COR-L47 (cell line): ENCODE results near the gene RWDD4.
"Not testable (repeated sequence)": the region's sequence is repeated elsewhere in the genome, so short reads cannot be mapped to it uniquely, and the experiment has no call there.

Experiments
- DNase-seq: peaks from one replicate; lab custom pipeline; 2025; lab: John Stamatoyannopoulos, UW

RWDD4 gene

DNA sequence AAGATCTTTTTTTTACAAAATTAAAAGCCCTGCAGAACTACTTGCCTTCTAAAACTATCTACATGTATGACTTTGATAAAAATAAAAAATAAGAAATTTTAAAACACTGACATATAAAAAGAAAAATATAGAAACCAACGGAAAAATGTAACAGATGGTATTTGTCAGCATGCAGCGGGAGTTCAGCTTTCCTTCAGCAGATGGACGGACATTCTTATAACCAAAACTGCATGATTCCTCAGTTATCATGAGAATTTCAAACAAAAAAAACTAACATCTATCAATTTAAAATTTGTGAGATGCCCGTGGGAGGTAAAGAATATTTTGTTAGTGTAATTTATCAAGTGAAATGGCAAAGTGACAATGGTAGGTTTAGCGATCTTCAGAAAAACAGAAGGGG is 23.2 kb downstream of the RWDD4 start:
- DNase-seq = no peak

DNA sequence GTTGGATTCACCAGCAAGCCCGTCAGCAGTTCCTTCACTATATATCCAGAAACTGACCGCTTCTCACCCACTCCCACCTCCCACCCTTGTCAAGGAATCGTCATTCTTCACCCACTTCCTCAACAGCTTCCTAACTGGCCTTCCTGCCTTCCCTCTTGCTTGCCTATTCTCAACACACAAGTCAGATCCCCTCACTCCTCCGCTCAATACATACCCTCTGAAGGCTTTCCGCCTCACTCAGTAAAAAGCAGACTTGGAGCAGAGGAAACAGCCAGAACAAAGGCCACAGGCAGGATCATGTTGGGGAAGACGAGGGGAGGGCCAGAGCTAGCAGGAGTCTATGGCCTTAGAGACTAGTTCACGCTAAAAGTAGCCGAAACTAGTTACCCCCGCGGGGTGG is 23.7 kb downstream of the RWDD4 start:
- DNase-seq = no peak

DNA sequence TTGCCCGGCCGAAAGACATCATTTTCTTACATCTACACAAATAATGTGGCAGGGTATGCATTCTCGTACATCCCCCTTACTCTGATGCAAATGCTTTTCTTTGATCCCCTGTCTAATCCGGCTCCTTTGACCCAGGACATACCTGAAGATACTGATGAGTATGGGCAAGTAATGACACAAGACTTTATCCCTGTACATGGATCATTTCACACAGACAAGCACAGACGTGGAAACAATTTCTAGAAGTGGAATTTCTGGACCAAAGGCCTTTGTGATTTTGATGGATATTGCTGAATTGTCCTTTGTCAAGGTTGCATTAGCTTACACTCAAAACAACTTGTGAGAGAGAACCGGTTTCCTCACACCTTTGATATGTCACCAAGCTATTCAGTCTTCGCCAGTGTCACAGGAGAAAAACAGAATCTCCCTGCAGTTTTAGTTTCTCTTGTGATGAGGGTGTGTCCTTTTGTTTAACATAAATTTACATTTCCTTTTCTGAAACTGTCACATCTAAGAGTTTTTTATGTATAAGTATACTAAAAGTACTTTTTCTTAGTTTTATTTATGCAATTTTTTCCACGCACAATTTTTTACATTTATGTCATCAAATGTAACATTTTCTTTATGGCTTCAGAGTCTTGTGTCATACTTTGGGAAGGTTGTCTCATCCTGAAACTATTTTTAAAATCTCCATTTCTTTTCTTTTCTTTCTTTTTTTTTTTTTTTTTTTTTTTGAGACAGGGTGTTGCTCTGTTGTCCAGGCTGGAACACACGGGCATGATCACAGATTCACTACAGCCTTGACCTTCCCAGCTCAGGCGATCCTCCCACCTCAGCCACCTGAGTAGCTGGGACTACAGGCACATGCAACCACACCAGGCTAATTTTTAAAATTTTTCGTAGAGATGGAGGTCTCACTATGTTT is 25.2 kb downstream of the RWDD4 start:
- DNase-seq = no peak

DNA sequence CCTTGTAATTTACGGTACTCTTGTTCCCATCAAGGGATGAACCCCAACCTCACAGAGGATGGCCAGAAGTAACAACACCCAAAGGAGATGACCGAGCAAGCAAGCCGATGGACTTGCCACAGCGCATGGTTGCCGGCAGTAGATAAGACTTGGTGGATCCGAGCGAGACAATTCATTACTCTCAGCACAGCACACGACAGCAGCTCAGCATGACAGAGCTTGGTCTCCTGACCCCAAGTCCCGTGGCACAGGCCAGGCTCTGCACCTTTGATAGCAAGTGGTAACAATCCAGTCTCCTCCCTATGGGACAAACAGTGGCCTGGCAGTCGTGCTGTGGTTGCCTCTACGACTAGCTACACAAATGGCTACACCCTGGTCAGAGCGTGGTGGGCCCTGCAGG is 26.3 kb downstream of the RWDD4 start:
- no peak for DNase-seq

DNA sequence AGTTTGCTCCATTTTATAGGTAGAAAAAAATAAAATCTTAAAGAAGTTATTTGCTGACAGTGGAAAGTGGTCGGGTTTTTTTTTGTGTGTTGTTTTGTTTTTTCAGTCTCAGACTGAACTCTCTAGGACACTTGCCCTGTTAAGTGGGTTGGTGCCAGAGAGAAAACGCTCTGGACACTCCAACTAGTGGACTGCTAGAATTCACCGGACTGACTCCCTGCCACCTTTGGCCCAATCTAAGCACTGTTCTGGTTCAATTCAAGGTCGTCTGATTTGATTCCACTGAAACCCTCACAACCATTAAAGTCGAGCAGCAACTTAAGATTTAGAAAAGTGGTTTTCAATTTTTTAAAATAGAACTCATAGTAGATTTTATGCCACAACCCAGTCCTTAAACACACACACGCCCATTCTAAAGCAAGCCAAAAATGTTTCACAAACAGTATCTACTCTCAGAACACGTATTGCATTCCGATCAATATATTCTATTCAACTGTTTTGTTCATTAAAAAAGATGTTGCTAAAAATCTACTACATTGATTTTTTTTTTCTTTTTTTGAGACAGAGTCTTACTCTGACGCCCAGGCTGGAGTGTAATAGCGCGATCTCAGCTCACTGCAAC is 27.3 kb downstream of the RWDD4 start:
- no peak for DNase-seq

DNA sequence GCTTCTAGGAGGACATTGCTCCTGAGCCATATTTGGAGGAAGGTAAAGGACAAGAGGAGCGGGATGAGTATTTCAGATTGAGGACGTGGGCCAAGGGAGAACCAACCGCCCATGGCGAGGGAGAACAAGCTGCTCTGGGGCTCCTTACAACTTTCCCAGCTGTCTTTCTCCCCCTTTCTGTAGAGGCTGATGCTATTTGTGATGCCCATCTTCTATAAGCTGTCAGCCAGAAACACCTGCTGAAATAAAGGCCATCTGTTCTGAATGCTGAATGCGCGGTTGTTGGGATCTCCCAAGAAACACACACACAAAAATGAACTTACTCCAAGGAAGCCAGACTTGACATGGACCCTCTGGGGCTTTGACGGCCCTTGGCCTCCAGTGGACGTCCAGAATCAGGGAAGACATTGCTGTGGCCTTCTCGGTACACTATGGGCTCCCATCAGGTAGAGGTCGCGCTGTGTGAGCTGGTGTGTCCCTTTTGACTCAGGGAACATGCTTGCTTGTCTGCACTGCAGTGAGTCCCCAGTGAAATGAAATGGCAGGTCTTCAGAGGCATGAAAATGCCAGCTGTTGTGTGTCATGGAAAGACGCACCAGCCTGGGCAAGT is 30.9 kb downstream of the RWDD4 start:
- DNase-seq = no peak

DNA sequence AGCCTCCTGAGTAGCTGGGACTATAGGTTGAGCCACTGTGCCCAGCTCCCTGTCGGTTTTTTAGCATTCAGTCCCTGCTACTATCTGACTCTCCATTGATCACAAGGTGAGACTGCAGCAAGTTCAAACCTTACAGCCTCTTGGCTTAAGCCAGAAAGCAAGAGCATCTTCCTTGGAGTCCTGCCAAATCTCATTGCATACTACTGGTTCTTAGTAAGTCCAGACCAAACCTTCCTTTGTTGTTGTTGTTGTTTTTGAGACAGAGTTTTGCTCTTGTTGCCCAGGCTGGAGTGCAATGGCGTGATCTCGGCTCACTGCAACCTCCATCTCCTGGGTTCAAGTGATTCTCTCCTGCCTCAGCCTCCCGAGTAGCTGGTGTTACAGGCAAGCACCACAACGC is 31.7 kb downstream of the RWDD4 start:
- DNase-seq = not testable (repeated sequence)

DNA sequence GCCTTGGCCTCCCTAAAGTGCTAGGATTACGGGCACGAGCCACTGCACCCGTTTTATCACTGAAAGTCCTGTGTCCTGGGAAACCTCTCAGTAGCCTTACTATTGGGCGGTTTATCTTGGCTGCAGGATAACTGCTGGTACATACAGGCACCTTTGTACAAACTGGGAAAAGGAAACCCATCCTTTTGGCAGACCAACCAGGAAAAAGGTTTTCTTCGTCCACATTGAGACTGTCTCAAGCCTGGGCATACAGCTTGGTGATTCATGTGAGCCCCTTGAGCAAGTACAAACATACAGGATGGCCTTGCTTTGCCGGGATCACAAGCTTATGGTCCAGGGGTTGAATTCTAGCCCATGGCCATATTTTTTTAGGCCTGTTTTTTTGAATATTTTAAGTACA is 32.8 kb downstream of the RWDD4 start:
- DNase-seq = no peak

DNA sequence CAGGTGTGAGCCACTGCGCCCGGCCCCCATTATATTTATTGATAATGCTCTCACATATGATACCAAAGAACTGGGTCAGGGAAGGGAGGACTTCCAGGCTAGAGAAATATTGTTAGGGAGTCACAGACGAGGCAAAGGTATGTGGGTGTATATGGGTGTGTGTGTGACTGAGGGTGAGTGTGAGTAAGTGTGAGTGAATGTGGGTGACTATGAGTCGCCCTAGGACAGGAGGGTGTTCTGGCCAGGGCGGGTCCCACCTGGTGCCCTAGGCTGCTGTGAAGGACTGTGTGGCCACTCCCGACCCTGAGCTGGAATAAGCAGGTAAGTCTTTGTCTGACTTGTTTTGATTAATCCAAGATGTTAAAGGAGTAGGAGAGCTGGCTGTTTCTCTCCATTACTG is 34.4 kb downstream of the RWDD4 start:
- no peak for DNase-seq

DNA sequence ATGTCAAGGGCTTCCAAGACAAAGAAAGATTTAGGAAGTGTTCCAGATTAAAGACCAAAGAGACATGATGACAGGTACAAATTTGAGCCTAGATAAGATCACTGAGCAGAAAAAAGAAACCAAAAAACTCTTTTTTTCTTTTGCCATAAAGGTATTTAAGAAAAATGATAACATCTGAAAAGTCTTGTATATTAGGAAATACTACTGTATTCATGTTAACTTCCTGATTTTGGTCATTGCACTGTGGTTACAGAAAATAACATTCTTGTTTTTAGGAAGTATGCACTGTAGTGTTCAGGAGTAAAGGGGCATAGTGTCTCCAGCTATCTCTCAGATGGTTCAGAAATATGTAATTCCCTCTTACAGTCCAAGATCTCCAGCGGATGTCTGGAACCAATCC is 37.1 kb downstream of the RWDD4 start:
- no peak for DNase-seq

DNA sequence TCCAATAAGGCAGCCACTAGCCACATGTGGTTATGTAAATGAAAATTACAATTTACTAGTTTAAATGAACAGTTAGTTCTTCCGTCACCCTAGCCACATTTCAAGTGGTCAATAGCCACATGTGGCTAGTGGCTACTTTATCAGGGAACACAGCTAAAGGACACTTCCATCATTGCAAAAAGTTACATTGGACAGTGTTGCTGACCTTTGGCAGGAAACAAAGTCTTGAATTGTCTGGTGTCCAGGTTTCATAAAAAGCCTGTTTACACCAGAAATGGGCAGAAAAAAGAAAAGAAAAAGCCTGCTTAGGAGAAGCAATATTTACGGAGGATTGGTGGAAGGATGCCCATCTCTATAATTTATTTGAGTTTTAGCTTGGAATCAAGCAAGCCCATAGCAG is 38.6 kb downstream of the RWDD4 start:
- DNase-seq = no peak

DNA sequence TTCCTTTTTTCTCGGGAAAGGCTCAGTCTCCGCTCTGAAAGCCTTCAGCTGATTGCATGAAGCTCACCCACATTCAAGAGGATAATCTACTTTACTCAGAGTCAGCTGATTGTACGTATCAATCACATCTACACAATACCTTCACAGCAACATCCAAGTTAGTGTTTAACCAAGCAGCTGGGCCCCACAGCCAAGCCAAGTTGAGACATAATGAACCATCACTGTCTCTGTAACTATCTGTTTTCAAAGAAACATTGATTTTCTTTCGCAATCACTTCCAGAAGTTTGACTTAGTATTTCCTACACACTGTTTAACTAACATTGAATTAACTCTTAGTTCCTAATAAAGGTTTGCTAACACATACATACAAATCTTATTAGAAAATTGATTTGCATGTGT is 40.3 kb downstream of the RWDD4 start:
- no peak for DNase-seq

DNA sequence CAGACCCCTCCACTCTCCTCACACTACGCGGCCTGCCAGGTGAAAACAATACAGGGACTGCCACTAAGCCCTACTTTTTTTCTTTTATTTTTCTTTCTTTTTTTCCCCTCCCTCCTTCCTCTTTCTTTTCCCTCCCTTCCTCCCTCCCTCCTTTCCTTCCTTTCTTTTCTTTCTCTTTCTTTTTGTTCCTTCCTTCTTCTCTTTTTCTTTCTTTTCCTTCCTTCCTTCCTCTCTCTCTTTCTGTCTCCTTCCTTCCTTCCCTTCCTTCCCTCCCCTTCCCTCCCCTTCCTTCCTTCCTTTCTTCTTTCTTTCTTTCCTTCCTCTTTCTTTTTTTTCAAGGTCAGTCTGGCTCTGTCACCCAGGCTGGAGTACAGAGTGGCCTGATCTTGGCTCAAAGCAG is 41.9 kb downstream of the RWDD4 start:
- no peak for DNase-seq

DNA sequence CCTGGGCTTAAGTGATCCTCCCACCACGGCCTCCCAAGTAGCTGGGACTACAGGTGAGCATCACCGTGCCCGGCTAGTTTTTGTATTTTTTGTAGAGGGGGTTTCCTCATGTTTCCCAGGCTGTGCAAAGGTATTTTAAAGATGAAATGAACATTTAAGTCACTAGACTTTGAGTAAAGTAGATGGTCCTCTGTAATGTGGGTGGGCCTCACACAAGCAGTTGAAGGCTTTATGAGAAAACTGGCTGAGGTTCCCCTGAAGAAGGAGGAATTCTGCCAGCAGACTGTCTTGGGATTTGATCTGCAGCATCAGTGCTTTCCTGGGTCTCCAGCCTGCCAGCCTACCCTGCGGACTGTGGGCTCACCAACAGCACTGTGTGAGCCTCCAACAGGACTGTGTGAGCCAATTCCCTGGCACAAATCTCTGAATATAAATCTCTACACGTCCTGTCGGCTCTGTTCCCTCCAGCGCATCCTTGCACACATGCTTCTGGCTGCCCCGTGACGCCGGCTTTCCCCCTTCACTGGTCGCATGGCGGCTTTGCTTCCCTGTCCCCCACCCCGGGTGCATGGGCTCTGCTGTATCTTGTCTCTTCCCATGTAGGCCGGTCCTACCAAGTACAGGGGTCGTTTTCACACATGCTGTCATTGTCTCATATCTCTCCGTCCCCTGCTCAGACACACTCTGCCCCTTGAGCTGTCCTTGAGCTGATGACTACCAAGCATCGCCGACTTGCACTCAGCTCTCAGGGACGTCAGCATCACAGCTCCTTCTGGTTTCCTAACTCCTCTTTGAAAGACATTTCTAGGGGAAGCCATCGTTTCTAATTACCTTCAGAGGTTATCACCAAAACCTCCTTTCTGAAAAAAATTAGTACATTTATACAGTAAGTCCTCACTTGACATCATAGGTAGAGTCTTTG is 46.4 kb downstream of the RWDD4 start:
- DNase-seq = no peak

DNA sequence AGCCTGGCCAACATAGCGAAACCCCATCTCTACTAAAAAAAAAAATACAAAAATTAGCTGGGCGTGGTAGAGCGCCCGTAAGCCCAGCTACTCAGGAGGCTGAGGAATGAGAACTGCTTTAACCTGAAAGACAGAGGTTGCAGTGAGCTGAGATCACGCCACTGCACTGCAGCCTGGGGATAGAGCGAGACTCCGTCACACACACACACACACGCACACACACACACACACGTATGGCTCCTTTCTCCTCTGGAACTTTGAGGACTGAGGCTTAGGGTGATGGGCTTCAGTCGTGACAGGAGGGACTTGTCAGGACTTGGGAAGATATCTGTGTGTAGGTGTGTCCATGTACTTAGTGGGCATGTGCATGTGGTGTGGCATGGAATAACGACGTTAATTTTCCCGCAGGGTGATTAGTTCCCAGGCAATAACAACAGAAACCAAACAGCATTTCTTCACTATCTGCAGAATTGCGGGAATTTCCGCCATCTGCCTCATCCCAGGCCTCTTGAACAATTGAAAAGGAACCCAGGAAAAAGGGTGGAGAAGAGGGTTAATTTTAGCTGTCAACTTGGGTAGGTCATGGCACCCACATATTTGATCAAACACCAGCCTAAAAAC is 47.7 kb downstream of the RWDD4 start:
- no peak for DNase-seq

DNA sequence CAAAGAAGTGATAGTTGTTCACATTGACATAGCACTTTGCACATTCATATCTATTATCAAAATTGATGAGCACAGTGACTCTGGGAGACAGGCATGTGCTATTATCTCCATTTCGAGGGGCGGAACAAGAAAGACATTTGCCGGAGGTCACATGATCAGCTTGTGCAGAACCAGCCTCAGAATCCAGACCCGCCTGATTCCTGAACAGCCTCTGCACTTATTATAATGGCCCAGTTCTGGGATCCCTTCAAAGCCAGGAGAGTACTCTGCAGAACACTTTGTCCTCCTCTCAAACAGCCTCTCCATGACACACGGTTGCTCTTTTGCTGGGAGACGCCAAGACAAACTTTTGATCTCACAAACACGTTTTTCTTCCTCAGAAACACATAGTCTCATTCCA is 48.4 kb downstream of the RWDD4 start:
- no peak for DNase-seq

DNA sequence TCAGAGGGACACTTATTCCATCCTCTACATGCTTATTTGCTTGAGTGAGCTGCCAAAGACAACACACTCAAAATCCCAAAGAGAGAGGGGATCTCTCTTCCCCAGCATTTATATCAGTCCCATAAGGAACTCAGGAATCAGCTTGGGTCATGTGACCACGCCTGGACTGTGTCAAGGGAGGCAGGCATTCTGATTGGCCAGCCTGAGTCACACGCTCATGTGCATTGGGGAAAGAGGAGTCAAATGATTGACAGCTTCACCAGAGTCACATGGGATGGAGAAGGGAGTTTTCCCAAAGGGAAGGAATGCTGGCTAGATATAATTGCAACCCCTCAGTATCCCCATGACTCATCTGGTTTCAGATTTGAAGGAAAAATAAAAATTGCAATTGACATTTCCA is 49.0 kb downstream of the RWDD4 start:
- DNase-seq = no peak

DNA sequence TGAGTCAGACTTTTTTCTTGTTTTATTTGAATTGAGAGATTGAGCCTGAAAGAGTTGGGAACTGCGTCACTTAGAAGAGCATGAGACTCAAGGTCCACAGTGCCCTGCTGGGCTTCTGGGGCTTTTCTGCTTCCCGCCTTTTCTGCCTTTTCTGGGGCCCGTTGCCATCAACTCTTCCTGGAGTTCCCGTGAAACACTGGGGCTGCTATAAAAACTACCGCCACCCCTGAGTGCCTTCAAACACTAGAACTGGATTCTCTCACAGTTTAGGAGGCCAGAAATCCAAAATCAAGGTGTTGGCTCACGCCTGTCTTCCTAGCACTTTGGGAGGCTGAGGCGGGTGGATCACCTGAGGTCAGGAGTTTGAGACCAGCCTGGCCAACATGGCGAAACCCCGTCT is 49.8 kb downstream of the RWDD4 start:
- DNase-seq = no peak

DNA sequence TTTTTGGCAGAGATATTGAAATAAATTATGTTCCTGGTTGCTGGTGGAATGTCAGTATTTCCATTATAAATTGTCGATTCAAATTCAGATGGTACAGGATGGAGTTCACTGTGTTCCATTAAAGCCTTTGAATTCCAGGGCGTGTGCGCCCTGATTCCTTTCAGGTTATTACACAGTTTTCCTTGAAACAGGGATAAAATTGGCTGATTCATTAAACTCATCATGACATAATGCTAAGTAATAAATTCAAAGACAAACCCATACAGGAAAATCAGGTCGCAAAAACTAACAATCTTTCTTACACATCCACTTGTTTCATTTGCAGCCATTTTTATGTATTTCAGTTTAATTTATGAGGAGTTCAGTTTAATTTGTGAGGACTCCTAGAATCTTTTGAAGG is 51.1 kb downstream of the RWDD4 start:
- no peak for DNase-seq

DNA sequence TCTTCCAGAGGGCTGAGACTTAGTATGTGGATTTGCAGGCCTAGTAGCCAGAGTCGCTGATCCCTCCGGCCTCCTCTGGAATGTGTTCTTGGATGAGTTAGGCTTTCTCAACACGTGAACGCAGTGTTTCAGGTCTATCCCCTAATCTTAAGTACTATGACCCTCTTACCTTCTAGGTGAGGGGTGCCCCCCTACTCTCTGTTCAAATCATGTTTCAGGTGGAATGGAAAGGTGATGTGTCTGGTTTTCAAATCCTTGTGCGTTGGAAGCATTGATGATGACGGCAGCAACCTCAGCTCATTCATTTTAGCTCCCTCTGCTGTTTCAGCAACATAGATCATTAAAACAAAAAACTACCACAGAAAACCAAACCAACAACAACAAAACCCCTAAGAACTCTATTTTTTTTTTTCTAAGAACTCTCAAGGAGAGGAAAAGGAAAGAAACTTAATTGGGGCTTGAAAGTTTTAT is 56.4 kb downstream of the RWDD4 start:
- DNase-seq = no peak

DNA sequence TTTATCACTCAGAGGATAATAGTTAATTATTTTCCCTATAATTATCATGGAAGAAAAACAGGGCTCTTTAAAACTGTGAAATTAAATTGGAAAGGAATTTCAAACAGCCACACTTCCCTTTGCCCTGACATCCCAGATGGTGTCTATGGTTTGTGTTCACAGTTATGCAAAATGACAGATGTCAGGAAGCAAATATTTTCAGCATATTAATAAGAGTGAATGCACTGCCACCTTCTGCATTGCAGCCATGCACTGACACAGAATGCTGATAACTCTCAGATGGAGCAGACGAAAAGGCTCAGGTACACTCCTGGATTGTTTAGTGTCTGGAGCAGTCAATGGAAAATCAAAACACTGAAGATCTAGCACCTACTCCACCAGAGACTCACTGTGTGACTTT is 57.6 kb downstream of the RWDD4 start:
- DNase-seq = no peak
